K562 (cell line): Measurements from ENCODE around the gene PRDM10. TPM values are rescaled to one million over a fixed set of nuclear protein-coding genes. Genes with fewer than 3 reads are reported as not detected.
A peak's percentile ranks its signal among the peaks of the same experiment; 100 is the strongest.

Experiments used
- CBFA2T3 ChIP-seq: fragments of 450-650 bp; IDR thresholded peaks from 2 replicates; pipeline ENCODE4 v1.6.1; 2017
- FUS ChIP-seq: fragments of 200-400 bp; formaldehyde crosslinking; optimal IDR thresholded peaks from 2 replicates; pipeline ENCODE3; 2017; ENCODE audit warnings: low read depth, low read length
- HDAC6 ChIP-seq: IDR thresholded peaks from 2 replicates; pipeline ENCODE4 v1.6.1; 2012; ENCODE audit warnings: low read depth, mild to moderate bottlenecking, control low read depth, inconsistent platforms, low read length, moderate library complexity
- HMG20A ChIP-seq: fragments of 450-650 bp; formaldehyde crosslinking; conservative IDR thresholded peaks from 2 replicates; pipeline ENCODE4 v1.4.0; 2020; ENCODE audit warnings: mild to moderate bottlenecking, mixed read lengths
- KDM5B ChIP-seq: fragments of 200-600 bp; sonication (generic); IDR thresholded peaks from 2 replicates; pipeline ENCODE4 v1.6.1; 2012; ENCODE audit warnings: low read depth, mild to moderate bottlenecking, moderate library complexity, low read length, control low read depth, inconsistent platforms; ENCODE audit not compliant: insufficient replicate concordance
- MAFG ChIP-seq: fragments of 450-650 bp; conservative IDR thresholded peaks from 2 replicates; pipeline ENCODE4 v1.6.1; 2016; ENCODE audit warnings: missing genetic modification characterization, missing compliant biosample characterization
- MXI1 ChIP-seq: IDR thresholded peaks from 2 replicates; pipeline ENCODE4 v1.6.1; 2011; ENCODE audit warnings: low read depth, mild to moderate bottlenecking, improper control_type of control experiment, low read length
- NFIX ChIP-seq: fragments of 250-450 bp; sonication (Bioruptor Pico); IDR thresholded peaks from 2 replicates; pipeline ENCODE4 v1.4.0; 2020; ENCODE audit warnings: low read depth, mild to moderate bottlenecking, moderate library complexity
- NFRKB ChIP-seq: fragments of 450-650 bp; IDR thresholded peaks from 2 replicates; pipeline ENCODE4 v1.6.1; 2016; ENCODE audit warnings: low read depth
- SLC30A9 ChIP-seq: fragments of 250-450 bp; sonication (Bioruptor Pico); IDR thresholded peaks from 2 replicates; pipeline ENCODE4 v1.8.0; 2022; ENCODE audit warnings: mild to moderate bottlenecking, moderate library complexity
- ZC3H11A ChIP-seq: IDR thresholded peaks from 2 replicates; pipeline ENCODE4 v1.6.1; 2012; ENCODE audit warnings: low read depth, low read length, improper control_type of control experiment
- ZKSCAN1 ChIP-seq: fragments of 150-350 bp; IDR thresholded peaks from 2 replicates; pipeline ENCODE4 v1.6.1; 2016; ENCODE audit warnings: low read depth, low read length
- ZNF12 ChIP-seq: sonication (generic); formaldehyde crosslinking; IDR thresholded peaks from 2 replicates; pipeline ENCODE4 v1.4.0; 2020; ENCODE audit warnings: mild to moderate bottlenecking, missing genetic modification reagents
- ZNF175 ChIP-seq: fragments of 200-800 bp; sonication (Bioruptor generic); IDR thresholded peaks from 2 replicates; pipeline ENCODE4 v1.6.1; 2016; ENCODE audit warnings: low read depth, mild to moderate bottlenecking, missing genetic modification characterization, missing compliant biosample characterization
- polyA plus RNA-seq, 8 experiments: library from polyadenylated mRNA; depleted of rRNA in 4 of 8; stranded (reverse) in 5 of 8; unstranded in 3 of 8; fragments of >200 nt; fragmentation: Nextera tagmentation in 2 of 8; fragmentation: Illumina TruSeq in 1 of 8; extraction: Ambion mirVana in 2 of 8; extraction: Trizol in 1 of 8; gene quantifications; 2 replicates each; pipeline versions ENCODE4 v1.2.1 to v1.2.3, GENCODE V29; 2011 to 2014; ENCODE audit warnings: inconsistent platforms in 1 of 8, missing spikeins in 1 of 8
- total RNA-seq, 7 experiments: library from RNA; depleted of rRNA in 6 of 7; stranded (reverse); fragments of >200 nt in 6 of 7; fragmentation: Illumina TruSeq in 2 of 7; extraction: Trizol in 2 of 7; gene quantifications; 2 replicates each; pipeline versions ENCODE4 v1.2.1 to v1.2.3, GENCODE V29; 2011 to 2021; ENCODE audit warnings: low replicate concordance in 1 of 7
- TF ChIP-seq, protein P1 (sequence below): sonication (generic); formaldehyde crosslinking; IDR thresholded peaks from 2 replicates; pipeline ENCODE4 v1.8.1; 2023; ENCODE audit warnings: mild to moderate bottlenecking, missing genetic modification reagents
- TF ChIP-seq, protein P2 (sequence below): IDR thresholded peaks from 2 replicates; pipeline ENCODE4 v1.6.1; 2014; ENCODE audit warnings: antibody characterized with exemption
- TF ChIP-seq, protein P3 (sequence below): fragments of 250-450 bp; sonication (Bioruptor Pico); IDR thresholded peaks from 2 replicates; pipeline ENCODE4 v1.8.0; 2022; ENCODE audit warnings: moderate library complexity, mild to moderate bottlenecking, inconsistent platforms
- TF ChIP-seq, protein P4 (sequence below): IDR thresholded peaks from 3 replicates; pipeline ENCODE4 v1.6.1; 2011; ENCODE audit warnings: borderline replicate concordance, mild to moderate bottlenecking, moderate library complexity; ENCODE audit not compliant: insufficient read length; ENCODE audit errors: extremely low read depth
- TF ChIP-seq, protein P5 (sequence below): fragments of 450-650 bp; IDR thresholded peaks from 2 replicates; pipeline ENCODE4 v1.6.1; 2016; ENCODE audit warnings: borderline replicate concordance
- TF ChIP-seq, protein P6 (sequence below): sonication (generic); formaldehyde crosslinking; IDR thresholded peaks from 2 replicates; pipeline ENCODE4 v1.8.0; 2022; ENCODE audit warnings: missing genetic modification reagents, mild to moderate bottlenecking, borderline replicate concordance

PRDM10 gene
- total and polyA plus RNA-seq, 9 of the 15 experiments (the other 6 are each of a cell fraction or from before 2014, with no cell fraction given) = 0.89 to 9.3 (median 4.5) TPM

DNA sequence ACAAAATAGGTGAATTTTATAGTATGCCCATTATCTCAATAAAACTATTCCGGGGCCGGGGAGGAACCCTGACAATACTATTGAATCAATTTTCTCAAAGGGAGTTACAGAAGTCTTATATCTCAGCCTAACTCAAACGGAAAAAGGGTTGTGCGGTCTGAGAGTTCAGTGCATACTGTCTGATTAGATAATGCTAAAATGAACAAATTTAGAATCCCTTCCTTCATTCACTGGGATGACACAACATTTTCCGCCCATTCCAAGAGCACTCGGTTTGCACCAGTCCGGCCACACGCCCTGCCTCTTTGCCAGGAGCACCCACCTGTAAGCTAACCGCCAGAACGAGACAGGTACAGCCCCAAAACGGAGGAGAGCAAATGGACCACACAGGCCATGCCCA lies 57.3 kb downstream of the PRDM10 start (continued):
- TF ChIP-seq, protein P1, sequence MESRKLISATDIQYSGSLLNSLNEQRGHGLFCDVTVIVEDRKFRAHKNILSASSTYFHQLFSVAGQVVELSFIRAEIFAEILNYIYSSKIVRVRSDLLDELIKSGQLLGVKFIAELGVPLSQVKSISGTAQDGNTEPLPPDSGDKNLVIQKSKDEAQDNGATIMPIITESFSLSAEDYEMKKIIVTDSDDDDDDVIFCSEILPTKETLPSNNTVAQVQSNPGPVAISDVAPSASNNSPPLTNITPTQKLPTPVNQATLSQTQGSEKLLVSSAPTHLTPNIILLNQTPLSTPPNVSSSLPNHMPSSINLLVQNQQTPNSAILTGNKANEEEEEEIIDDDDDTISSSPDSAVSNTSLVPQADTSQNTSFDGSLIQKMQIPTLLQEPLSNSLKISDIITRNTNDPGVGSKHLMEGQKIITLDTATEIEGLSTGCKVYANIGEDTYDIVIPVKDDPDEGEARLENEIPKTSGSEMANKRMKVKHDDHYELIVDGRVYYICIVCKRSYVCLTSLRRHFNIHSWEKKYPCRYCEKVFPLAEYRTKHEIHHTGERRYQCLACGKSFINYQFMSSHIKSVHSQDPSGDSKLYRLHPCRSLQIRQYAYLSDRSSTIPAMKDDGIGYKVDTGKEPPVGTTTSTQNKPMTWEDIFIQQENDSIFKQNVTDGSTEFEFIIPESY = no peak
- TF ChIP-seq FUS (no peak), HMG20A (no peak), KDM5B (no peak), HDAC6 (no peak), NFIX (CRISPR knock-in tag) (no peak), MXI1 (no peak), ZNF175 (CRISPR knock-in tag) (no peak), ZKSCAN1 (0 out of 2 replicates have a peak, but pooled peaks have one; percentile 37), CBFA2T3 (peak; percentile 79), ZNF12 (CRISPR knock-in tag) (no peak), SLC30A9 (CRISPR knock-in tag) (no peak), MAFG (tag) (peak; percentile 58), NFRKB (no peak), ZC3H11A (no peak)
- TF ChIP-seq, protein P2, sequence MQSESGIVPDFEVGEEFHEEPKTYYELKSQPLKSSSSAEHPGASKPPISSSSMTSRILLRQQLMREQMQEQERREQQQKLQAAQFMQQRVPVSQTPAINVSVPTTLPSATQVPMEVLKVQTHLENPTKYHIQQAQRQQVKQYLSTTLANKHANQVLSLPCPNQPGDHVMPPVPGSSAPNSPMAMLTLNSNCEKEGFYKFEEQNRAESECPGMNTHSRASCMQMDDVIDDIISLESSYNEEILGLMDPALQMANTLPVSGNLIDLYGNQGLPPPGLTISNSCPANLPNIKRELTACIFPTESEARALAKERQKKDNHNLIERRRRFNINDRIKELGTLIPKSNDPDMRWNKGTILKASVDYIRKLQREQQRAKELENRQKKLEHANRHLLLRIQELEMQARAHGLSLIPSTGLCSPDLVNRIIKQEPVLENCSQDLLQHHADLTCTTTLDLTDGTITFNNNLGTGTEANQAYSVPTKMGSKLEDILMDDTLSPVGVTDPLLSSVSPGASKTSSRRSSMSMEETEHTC = no peak
- TF ChIP-seq, protein P3, sequence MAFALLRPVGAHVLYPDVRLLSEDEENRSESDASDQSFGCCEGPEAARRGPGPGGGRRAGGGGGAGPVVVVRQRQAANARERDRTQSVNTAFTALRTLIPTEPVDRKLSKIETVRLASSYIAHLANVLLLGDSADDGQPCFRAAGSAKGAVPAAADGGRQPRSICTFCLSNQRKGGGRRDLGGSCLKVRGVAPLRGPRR (CRISPR knock-in tag) = no peak
- TF ChIP-seq, protein P4, sequence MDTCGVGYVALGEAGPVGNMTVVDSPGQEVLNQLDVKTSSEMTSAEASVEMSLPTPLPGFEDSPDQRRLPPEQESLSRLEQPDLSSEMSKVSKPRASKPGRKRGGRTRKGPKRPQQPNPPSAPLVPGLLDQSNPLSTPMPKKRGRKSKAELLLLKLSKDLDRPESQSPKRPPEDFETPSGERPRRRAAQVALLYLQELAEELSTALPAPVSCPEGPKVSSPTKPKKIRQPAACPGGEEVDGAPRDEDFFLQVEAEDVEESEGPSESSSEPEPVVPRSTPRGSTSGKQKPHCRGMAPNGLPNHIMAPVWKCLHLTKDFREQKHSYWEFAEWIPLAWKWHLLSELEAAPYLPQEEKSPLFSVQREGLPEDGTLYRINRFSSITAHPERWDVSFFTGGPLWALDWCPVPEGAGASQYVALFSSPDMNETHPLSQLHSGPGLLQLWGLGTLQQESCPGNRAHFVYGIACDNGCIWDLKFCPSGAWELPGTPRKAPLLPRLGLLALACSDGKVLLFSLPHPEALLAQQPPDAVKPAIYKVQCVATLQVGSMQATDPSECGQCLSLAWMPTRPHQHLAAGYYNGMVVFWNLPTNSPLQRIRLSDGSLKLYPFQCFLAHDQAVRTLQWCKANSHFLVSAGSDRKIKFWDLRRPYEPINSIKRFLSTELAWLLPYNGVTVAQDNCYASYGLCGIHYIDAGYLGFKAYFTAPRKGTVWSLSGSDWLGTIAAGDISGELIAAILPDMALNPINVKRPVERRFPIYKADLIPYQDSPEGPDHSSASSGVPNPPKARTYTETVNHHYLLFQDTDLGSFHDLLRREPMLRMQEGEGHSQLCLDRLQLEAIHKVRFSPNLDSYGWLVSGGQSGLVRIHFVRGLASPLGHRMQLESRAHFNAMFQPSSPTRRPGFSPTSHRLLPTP = no peak
- TF ChIP-seq, protein P5, sequence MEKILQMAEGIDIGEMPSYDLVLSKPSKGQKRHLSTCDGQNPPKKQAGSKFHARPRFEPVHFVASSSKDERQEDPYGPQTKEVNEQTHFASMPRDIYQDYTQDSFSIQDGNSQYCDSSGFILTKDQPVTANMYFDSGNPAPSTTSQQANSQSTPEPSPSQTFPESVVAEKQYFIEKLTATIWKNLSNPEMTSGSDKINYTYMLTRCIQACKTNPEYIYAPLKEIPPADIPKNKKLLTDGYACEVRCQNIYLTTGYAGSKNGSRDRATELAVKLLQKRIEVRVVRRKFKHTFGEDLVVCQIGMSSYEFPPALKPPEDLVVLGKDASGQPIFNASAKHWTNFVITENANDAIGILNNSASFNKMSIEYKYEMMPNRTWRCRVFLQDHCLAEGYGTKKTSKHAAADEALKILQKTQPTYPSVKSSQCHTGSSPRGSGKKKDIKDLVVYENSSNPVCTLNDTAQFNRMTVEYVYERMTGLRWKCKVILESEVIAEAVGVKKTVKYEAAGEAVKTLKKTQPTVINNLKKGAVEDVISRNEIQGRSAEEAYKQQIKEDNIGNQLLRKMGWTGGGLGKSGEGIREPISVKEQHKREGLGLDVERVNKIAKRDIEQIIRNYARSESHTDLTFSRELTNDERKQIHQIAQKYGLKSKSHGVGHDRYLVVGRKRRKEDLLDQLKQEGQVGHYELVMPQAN = no peak
- TF ChIP-seq, protein P6, sequence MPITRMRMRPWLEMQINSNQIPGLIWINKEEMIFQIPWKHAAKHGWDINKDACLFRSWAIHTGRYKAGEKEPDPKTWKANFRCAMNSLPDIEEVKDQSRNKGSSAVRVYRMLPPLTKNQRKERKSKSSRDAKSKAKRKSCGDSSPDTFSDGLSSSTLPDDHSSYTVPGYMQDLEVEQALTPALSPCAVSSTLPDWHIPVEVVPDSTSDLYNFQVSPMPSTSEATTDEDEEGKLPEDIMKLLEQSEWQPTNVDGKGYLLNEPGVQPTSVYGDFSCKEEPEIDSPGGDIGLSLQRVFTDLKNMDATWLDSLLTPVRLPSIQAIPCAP (CRISPR knock-in tag) = no peak
